Activated B cell treated with CpG ODN at 0.5 μM for 24 hours (primary cell): Measurements from ENCODE around the gene SERPINC1. TPM values are rescaled to one million over a fixed set of nuclear protein-coding genes. Genes with fewer than 3 reads are reported as not detected.
"Not testable (repeated sequence)": the region's sequence is repeated elsewhere in the genome, so short reads cannot be mapped to it uniquely, and the experiment has no call there.

Source experiments
- ATAC-seq: fragments of 200-7000 bp; cut with Tn5 transposase; one replicate; pipeline ENCODE4 v1.10.0; 2021; ENCODE audit warnings: low read depth, mild to moderate bottlenecking, moderate library complexity
- CTCF ChIA-PET: fragments of 350-600 bp; sonication (Branson Sonifier 250); formaldehyde crosslinking; loops from one replicate; lab custom pipeline; 2021; ENCODE audit warnings: antibody characterized with exemption; lab: Charles Lee
- POLR2A ChIA-PET: fragments of 350-600 bp; sonication (Branson Sonifier 250); formaldehyde crosslinking; loops from one replicate; lab custom pipeline; 2021; ENCODE audit warnings: antibody characterized with exemption; lab: Charles Lee
- DNase-seq: peaks from one replicate; pipeline ENCODE4 v3.0.0; 2022
- H3K27ac Mint-ChIP-seq: one replicate; pipeline ENCODE4 v1.8.0; 2020; ENCODE audit warnings: mixed read lengths
- H3K27me3 Mint-ChIP-seq: one replicate; pipeline ENCODE4 v1.8.0; 2021; ENCODE audit warnings: mixed read lengths
- H3K36me3 Mint-ChIP-seq: one replicate; pipeline ENCODE4 v1.8.0; 2021; ENCODE audit warnings: low read depth, mixed read lengths
- H3K4me1 Mint-ChIP-seq: one replicate; pipeline ENCODE4 v1.8.0; 2021; ENCODE audit warnings: mixed read lengths
- H3K4me3 Mint-ChIP-seq: one replicate; pipeline ENCODE4 v1.8.0; 2020; ENCODE audit warnings: mild to moderate bottlenecking, mixed read lengths
- H3K9me3 Mint-ChIP-seq: one replicate; pipeline ENCODE4 v1.8.0; 2020; ENCODE audit warnings: mixed read lengths
- intact Hi-C: fragments of 100-400 bp; cut with micrococcal nuclease; formaldehyde crosslinking; loops from one replicate; pipeline ENCODE4 v1.15.1; 2024
- total RNA-seq: library from RNA; stranded (reverse); gene quantifications from 2 replicates; pipeline ENCODE4 v1.2.3, GENCODE V29; 2022
- TF ChIP-seq, protein P1 (sequence below): fragments of 200-600 bp; IDR thresholded peaks from one replicate; pipeline ENCODE4 v1.8.0; 2022; ENCODE audit warnings: antibody characterized with exemption, mild to moderate bottlenecking

Gene SERPINC1
- total RNA-seq, 1 donor from 2014 or later, result 0.24 TPM

DNA sequence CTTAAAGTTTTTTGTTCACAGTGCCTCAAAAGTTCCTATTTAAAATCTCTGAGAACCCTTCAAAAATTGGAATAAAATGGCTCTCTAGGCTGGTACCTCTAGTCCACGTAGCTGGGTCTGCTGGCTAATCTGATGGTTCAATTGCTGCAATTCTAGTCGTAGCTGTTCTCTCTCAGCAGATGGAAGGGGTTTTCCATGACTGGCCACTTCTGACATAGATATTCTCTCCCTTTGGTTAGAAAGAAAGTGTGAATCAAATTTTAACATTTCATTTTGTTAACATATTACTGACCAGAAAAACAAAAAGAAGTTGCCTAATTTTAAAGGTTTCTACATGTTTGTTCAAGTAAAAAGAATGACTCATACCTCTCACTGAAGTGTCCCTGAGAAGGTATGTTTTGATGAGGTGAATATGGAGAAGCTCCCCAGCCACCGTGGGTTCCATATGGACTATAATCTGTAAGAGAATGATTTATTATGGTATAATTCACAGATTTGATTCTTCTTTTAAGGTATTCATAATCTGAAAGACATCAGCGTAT is 29.3 kb upstream of the SERPINC1 start:
- TF ChIP-seq, protein P1, sequence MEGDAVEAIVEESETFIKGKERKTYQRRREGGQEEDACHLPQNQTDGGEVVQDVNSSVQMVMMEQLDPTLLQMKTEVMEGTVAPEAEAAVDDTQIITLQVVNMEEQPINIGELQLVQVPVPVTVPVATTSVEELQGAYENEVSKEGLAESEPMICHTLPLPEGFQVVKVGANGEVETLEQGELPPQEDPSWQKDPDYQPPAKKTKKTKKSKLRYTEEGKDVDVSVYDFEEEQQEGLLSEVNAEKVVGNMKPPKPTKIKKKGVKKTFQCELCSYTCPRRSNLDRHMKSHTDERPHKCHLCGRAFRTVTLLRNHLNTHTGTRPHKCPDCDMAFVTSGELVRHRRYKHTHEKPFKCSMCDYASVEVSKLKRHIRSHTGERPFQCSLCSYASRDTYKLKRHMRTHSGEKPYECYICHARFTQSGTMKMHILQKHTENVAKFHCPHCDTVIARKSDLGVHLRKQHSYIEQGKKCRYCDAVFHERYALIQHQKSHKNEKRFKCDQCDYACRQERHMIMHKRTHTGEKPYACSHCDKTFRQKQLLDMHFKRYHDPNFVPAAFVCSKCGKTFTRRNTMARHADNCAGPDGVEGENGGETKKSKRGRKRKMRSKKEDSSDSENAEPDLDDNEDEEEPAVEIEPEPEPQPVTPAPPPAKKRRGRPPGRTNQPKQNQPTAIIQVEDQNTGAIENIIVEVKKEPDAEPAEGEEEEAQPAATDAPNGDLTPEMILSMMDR, result no peak
- intact Hi-C loops, result no loop called here
- Mint-ChIP-seq H3K27me3 (no peaks in the 10 kb centered on the region), H3K27ac (no peak overlapping the region), H3K9me3 (no peaks in the 10 kb centered on the region), H3K36me3 (peaks cover 75% of the 10 kb centered on the region), H3K4me1 (no peaks in the 10 kb centered on the region), H3K4me3 (no peak overlapping the region)
- ATAC-seq, result no peak
- DNase-seq, result no peak
- ChIA-PET POLR2A (no interaction called here), CTCF (no interaction called here)

DNA sequence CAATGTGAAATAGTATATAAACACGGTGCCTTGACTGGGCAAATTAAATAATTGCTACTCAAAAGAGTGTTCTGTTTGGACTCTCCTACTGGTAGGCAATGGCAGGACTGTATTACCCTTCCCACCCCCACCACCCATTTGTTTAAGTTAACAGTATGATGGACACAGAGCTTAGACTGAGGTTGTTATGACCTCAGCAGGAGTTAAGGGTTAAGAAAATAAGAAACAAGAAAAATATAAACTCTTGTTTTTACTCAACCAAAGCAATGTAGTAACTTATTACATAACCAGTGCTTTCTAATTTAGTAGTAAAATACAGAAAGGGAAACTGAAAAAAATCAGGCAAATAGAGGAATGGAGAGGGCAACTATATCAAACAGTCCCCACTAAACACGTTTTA is 19.9 kb upstream of the SERPINC1 start:
- no peak for ATAC-seq
- Mint-ChIP-seq H3K36me3 (peaks cover 64% of the 10 kb centered on the region), H3K4me3 (no peak overlapping the region), H3K4me1 (no peaks in the 10 kb centered on the region), H3K27me3 (no peaks in the 10 kb centered on the region), H3K27ac (no peak overlapping the region), H3K9me3 (no peaks in the 10 kb centered on the region)
- CTCF ChIA-PET, result interaction anchor here (1.4 kb wide), 1 partner anchor 1195 kb away, joined by 3 read pairs; no protein-coding TSS in a partner anchor
- DNase-seq, result no peak
- TF ChIP-seq, protein P1, result no peak
- POLR2A ChIA-PET, result interaction anchor here (0.9 to 1.2 kb wide), 2 partner anchors 69 to 85 kb away, joined by 3 to 5 read pairs; partner anchors contain the start of genes GAS5, RC3H1 and ZBTB37
- intact Hi-C loops, result loop anchor here (5.0 to 10.0 kb wide), 2 partner anchors 505 to 1192 kb away; no protein-coding TSS in a partner anchor

DNA sequence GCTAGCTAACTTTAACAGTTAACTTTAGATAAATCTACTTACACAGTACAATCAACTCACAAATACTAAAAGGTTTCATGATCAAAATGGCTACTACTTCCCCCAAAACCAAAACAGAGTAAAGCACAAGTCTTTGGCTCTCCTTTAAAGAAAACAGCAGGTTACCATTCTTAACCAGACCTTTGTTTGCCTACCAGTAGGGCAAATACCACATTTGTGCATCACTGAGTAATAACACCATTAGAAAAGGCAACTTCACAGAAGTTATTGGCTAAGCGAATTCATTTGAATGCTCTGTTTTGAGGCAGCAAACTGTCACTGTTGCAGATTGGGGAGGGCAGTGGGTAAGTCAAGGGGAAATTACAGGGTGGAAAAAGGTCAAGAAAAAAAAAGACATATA is 17.3 kb upstream of the SERPINC1 start:
- Mint-ChIP-seq H3K36me3 (peaks cover 50% of the 10 kb centered on the region), H3K27ac (no peak overlapping the region)
- CTCF ChIA-PET, result no interaction called here

DNA sequence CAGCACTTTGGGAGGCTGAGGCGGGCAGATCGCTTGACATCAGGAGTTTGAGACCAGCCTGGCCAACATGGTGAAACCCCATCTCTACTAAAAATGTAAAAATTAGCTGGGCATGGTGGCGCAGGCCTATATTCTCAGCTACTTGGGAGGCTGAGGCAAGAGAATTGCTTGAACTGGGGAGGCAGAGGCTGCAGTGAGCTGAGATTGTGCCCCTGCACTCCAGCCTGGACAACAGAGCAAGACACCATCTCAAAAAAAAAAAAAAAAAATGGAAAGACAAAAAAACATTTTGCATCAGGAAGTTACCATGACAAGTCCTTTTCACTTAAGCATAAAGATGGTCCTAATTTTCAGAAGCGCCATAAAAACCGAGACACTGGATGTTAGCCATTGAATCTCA is 13.4 kb upstream of the SERPINC1 start:
- POLR2A ChIA-PET, result interaction anchor here (0.7 to 0.9 kb wide), 2 partner anchors 92 to 1265 kb away, joined by 3 to 4 read pairs; partner anchors contain the start of gene RC3H1
- ATAC-seq, H3K4me1 Mint-ChIP-seq, H3K27ac Mint-ChIP-seq, CTCF ChIA-PET, H3K4me3 Mint-ChIP-seq, H3K27me3 Mint-ChIP-seq, H3K9me3 Mint-ChIP-seq, DNase-seq: not testable (repeated sequence)
- intact Hi-C loops, result loop anchor here (10.0 kb wide), 1 partner anchor 1186 kb away; no protein-coding TSS in a partner anchor
- peaks cover 20% of the 10 kb centered on the region for H3K36me3 Mint-ChIP-seq

More for the DNA sequence above, 17.3 kb upstream of the SERPINC1 start:
- ATAC-seq (no peak), DNase-seq (no peak)
- TF ChIP-seq, protein P1, result no peak
- Mint-ChIP-seq H3K27me3 (no peaks in the 10 kb centered on the region), H3K9me3 (no peaks in the 10 kb centered on the region), H3K4me1 (no peaks in the 10 kb centered on the region), H3K4me3 (no peak overlapping the region)
- intact Hi-C loops, result loop anchor here (10.0 kb wide), 1 partner anchor 1190 kb away; no protein-coding TSS in a partner anchor
- POLR2A ChIA-PET, result interaction anchor here (0.9 kb wide), 1 partner anchor 74 kb away, joined by 4 read pairs; no protein-coding TSS in a partner anchor

DNA sequence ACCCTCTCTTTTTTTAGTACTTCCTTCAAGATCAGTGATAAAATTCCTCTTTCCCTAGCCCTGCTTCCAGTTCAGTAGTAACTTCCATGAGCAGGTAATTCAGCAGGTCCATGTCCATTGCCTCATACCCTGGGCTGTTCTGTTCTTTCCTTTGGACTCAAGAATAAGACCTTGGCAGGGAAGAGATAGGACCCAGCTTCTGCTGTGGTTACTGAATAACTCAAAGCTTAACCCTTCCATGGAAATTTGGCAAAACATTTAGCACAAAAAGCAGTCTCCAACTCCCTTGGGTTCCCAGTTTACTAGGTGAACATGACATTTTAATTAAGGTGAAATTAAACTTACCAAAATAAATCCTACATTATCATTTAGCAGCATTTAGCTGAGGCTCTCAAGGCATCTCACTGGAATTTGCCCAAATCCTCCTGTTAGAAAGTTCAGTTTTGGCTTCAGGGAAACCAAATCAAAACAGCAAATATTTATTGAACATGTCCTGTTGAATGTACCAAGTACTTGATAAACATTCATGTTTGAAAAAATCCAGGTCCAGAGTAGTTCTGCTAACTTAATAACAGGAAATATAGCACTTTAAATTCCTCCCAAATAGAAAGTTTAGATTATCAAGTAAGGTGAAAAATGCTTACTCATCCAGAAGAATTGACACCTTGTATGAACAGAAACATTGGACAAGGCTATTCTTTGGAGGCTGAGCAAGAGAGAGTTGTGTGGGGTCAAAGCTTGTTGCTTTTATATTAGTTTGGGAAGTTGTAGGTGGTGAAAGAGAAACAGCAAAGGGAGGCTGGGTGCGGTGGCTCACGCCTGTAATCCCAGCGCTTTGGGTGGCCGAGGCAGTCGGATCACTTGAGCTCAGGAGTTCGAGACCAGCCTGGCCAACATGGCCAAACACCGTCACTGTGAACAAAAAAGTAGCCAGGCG is 8.4 kb upstream of the SERPINC1 start:
- H3K4me1 Mint-ChIP-seq, result no peaks in the 10 kb centered on the region
- H3K27ac Mint-ChIP-seq, result no peak overlapping the region
- H3K4me3 Mint-ChIP-seq, result no peak overlapping the region
- POLR2A ChIA-PET, result no interaction called here
- TF ChIP-seq, protein P1, result no peak
- ATAC-seq (no peak), DNase-seq (no peak)
- H3K9me3 Mint-ChIP-seq, result no peaks in the 10 kb centered on the region
- H3K27me3 Mint-ChIP-seq, result no peaks in the 10 kb centered on the region
- CTCF ChIA-PET, result no interaction called here
- intact Hi-C loops, result no loop called here
- no peaks in the 10 kb centered on the region for H3K36me3 Mint-ChIP-seq
